Posterior vena cava (tissue), 2 donors: ENCODE data around the gene TASL. TPM values are rescaled to one million over a fixed set of nuclear protein-coding genes. Genes with fewer than 3 reads are reported as not detected.
"Not testable (repeated sequence)": the region's sequence is repeated elsewhere in the genome, so short reads cannot be mapped to it uniquely, and the experiment has no call there.

Experiments used
- DNase-seq: peaks from one replicate; pipeline ENCODE4 v3.0.0-alpha.2; 2020; ENCODE audit warnings: low spot score
- intact Hi-C, 2 donors: fragments of 100-400 bp; cut with DNase I; formaldehyde crosslinking; loops; one replicate each; pipeline versions ENCODE4 v1.14.1 to v1.14.2; 2022 to 2023
- total RNA-seq, 2 donors: library from RNA; stranded (reverse); fragmentation: NEBNext Ultra II Directional; extraction: Animal tissue kit (Norgen Biotek cat#: 25700); gene quantifications; one replicate each; pipeline ENCODE4 v1.2.1, GENCODE V29; 2021
- donor health status: DM: yes; HTN: yes; CAD: no.
- donor health status: DM: yes; HTN: yes; CAD: no.

TASL gene
- total RNA-seq, 2 donors from 2014 or later, result 0.79 to 1.1 TPM

GRCh38 chrX:30586516-30586915 lies 8.9 kb upstream of the TASL start:
- no peak for DNase-seq
- intact Hi-C loops, result no loop called here

DNA sequence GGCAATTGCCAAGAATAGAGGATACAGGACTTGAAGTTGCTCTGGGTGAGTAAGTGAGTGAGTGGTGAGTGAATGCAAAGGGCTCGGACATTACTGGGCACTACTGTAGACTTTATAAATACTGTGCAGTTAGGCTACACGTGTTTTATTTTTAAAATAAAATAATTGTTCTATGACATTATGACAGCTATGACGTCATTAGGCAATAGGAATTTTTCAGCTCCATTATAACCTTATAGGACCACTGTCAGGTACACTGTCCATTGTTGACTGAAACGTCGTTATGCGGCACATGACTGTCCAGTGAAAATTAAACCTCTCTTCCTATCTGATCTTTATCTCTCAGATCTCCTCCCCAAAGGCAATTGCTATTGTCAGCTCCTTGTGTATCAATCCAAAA lies 5.1 kb upstream of the TASL start:
- DNase-seq, result no peak
- intact Hi-C loops, result no loop called here

GRCh38 chrX:30580641-30581040 lies 3.1 kb upstream of the TASL start:
- intact Hi-C loops, result no loop called here
- DNase-seq, result no peak

DNA sequence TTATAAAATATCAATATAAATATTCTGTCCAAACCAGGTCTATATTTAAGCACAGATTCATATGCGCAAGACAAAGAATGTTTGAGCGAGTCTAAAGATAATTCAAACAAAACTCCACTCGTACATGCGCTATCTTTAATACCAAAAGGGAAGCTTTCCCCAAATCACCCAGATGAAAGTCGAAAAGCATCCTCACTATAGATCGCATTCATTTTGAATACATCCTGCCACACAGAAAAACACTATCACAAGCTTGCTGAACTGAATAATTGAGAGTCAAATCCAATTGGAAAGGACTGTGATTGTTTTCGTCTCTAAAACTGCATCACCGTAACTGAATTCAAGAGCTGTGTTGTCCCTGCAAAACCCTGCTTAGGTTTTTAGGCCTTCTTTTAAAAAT lies 685 bp downstream of the TASL start:
- no peak for DNase-seq
- intact Hi-C loops, result no loop called here

GRCh38 chrX:30573125-30573524 lies 4.4 kb downstream of the TASL start:
- DNase-seq, result no peak
- intact Hi-C loops, result loop anchor here in 1 of 2 donors (5.0 kb wide), 1 partner anchor 139 kb away; no protein-coding TSS in a partner anchor

- intact Hi-C loops, result loop anchor here in 1 of 2 donors (5.0 kb wide), 1 partner anchor 140 kb away; no protein-coding TSS in a partner anchor
Observed at GRCh38 chrX:30572678-30573077, 4.9 kb downstream of the TASL start.

DNA sequence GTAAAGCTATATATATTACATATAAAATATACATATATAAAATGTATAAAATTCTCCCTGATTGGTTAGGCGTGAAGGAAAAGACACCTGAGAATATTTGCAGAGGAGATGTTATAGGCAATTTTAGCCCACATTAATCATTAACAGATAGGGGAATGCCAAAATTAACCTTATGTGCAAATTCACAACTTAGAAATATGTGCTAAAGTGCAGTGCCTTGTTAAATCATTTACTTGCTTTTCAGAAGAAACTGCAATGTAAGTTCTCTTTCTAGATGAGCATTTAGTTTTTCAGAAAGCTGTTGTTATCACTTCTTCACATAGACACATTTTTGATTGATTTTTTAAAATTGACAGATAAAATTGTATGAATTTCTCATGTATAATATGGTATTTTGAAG lies 5.6 kb downstream of the TASL start:
- intact Hi-C loops, result loop anchor here in 1 of 2 donors (5.0 kb wide), 1 partner anchor 140 kb away; no protein-coding TSS in a partner anchor

More at GRCh38 chrX:30572678-30573077, 4.9 kb downstream of the TASL start:
- no peak for DNase-seq

DNA sequence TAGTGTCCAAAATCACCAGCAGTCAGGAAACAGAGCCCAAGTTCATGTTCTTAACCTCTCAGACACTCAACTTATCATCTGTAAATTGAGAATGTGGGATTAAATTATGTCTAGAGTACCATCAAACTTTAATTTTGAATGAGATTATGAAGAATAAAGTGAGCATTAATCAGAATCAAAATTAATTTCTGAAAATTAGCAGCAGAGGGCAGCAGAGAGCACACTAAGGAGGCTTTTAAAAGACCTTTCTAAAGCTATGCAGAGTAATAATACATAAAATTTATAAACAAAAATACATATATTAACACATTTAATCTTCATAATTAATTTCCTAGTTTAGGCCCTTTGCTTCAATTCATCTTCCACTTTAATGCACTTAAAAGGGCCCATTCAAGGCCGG lies 7.1 kb downstream of the TASL start:
- intact Hi-C loops, result loop anchor here in 1 of 2 donors (5.0 kb wide), 1 partner anchor 142 kb away; no protein-coding TSS in a partner anchor

More for the DNA sequence above, 5.6 kb downstream of the TASL start:
- DNase-seq, result no peak

GRCh38 chrX:30568136-30568535 lies 9.4 kb downstream of the TASL start:
- DNase-seq, result no peak
- intact Hi-C loops, result no loop called here

More for the DNA sequence above, 7.1 kb downstream of the TASL start:
- no peak for DNase-seq

GRCh38 chrX:30563070-30563469 lies 14.5 kb downstream of the TASL start:
- DNase-seq, intact Hi-C loops: not testable (repeated sequence)

DNA sequence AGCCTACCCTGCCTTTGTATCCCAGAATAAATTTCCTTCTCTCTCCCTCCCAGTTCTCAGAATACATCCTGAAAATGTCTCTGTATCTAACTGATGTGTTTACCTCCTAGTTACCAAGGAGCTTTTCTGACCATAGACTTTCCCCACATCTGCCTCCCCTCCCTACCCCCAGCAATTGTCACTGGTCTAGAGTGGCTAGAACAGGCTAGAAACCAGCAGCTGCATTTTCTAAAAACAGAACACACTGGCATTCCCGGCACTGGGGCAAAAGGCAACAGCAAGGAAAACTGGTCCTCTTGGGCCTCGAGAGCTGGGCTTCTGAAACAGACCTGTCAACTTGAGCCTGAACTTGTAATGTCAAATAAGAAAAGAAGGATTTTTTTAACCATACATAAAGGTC lies 16.4 kb downstream of the TASL start:
- intact Hi-C loops, result no loop called here

DNA sequence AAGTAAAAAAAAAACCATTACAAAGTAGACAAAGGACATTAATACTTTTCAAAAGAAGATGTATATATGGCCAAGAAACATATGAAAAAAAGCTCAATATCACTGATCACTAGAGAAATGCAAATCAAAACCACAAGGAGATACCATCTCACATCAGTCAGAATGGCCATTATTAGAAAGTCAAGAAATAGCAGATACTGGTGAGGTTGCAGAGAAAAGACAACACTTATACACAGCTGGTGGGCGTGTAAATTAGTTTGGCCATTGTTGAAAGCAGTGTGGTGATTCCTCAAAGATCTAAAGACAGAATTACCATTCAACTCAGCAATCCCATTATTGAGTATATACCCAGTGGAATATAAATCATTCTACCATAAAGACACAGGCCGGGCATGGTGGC lies 39.3 kb downstream of the TASL start:
- no peak for DNase-seq
- intact Hi-C loops, result no loop called here

More for the DNA sequence above, 16.4 kb downstream of the TASL start:
- no peak for DNase-seq

GRCh38 chrX:30533835-30534234 lies 43.7 kb downstream of the TASL start:
- intact Hi-C loops, result no loop called here
- DNase-seq, result no peak

DNA sequence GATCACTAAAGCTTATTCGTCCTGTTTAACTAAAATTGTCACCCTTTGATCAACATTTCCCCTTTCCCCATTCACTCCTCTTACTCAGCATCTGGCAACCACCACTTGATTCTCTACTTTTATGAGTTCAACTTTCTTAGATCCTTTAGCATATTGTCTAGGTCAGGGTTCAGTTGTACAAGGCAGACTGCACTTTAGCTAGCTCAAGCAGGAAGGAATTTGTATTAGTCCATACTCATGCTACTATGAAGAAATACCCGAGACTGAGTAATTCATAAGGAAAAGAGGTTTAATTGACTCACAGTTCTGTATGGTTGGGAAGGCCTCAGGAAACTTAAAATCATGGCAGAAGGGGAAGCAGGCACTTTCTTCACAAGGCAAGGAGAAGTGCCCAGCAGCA lies 44.3 kb downstream of the TASL start:
- intact Hi-C loops, result no loop called here

DNA sequence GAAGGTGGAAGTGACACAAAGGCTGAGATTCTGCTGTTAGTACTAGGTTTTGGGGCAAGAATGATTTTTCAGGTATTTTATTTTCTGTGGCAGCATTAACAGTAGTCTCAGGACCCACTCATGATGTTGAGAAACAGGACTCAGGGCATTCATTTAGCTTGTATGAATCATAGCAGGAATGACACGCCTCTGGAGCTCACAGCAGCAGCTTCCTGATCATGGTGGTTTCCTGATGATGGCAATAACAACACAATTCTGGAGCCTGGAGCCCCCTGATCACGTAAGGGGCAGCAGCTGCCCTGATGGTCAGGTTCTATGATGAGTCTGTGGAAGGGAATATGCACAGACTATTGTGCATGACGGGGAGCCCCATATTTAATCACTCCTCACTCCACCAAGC lies 47.0 kb downstream of the TASL start:
- intact Hi-C loops, result no loop called here
- DNase-seq, result no peak

More for the DNA sequence above, 44.3 kb downstream of the TASL start:
- no peak for DNase-seq

GRCh38 chrX:30525732-30526131 lies 51.8 kb downstream of the TASL start:
- intact Hi-C loops, result no loop called here
- no peak for DNase-seq

- no peak for DNase-seq
- intact Hi-C loops, result no loop called here
Observed at GRCh38 chrX:30521440-30522182, 56.0 kb downstream of the TASL start.

- no peak for DNase-seq
- intact Hi-C loops, result no loop called here
Observed at GRCh38 chrX:30513284-30513683, 64.3 kb downstream of the TASL start.
